ENCODE results near the gene ASB1. TPM values are rescaled to one million over a fixed set of nuclear protein-coding genes. Genes with fewer than 3 reads are reported as not detected.

ASB1 gene
- total RNA-seq, 1 donor from 2014 or later: 8.5 TPM

- no peaks in the 10 kb centered on the region for H3K36me3 Mint-ChIP-seq (ENCODE audit: low read depth, unreplicated experiment)
- no peak overlapping the region for H3K27ac Mint-ChIP-seq (ENCODE audit: unreplicated experiment)
- H3K9me3 Mint-ChIP-seq (ENCODE audit: unreplicated experiment): peaks cover 4% of the 10 kb centered on the region
- H3K27me3 Mint-ChIP-seq (ENCODE audit: unreplicated experiment): peaks cover 2% of the 10 kb centered on the region
- H3K4me3 Mint-ChIP-seq (ENCODE audit: unreplicated experiment): no peak overlapping the region
- TF ChIP-seq, protein P1, sequence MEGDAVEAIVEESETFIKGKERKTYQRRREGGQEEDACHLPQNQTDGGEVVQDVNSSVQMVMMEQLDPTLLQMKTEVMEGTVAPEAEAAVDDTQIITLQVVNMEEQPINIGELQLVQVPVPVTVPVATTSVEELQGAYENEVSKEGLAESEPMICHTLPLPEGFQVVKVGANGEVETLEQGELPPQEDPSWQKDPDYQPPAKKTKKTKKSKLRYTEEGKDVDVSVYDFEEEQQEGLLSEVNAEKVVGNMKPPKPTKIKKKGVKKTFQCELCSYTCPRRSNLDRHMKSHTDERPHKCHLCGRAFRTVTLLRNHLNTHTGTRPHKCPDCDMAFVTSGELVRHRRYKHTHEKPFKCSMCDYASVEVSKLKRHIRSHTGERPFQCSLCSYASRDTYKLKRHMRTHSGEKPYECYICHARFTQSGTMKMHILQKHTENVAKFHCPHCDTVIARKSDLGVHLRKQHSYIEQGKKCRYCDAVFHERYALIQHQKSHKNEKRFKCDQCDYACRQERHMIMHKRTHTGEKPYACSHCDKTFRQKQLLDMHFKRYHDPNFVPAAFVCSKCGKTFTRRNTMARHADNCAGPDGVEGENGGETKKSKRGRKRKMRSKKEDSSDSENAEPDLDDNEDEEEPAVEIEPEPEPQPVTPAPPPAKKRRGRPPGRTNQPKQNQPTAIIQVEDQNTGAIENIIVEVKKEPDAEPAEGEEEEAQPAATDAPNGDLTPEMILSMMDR (IDR thresholded peaks at IDR 0.05; ENCODE audit: unreplicated experiment): no peak
- no peaks in the 10 kb centered on the region for H3K4me1 Mint-ChIP-seq (ENCODE audit: unreplicated experiment)
- no peak for DNase-seq (ENCODE audit: low spot score)
Measured at GRCh38 chr2:238469155-238469554, 42.4 kb downstream of the ASB1 start.

DNA sequence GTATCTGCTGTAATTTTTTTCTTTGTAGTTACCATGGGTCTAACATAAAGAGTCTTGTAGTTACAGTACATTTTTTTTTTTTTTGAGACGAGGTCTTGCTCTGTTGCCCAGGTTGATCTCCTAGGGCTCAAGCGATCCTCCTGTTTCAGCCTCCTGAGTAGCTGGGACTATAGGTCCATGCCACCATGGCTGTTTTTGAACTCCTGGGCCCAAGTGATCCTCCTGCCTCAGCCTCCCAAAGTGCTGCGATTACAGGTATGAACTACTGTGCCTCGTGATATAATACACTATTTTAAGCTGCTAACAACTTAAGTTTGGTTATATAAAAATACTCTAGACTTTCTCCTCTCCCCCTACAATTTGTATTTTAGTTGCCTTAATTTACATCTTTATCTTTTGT lies 46.3 kb downstream of the ASB1 start:
- TF ChIP-seq, protein P1 (IDR thresholded peaks at IDR 0.05; ENCODE audit: unreplicated experiment): no peak
- Mint-ChIP-seq H3K27ac (ENCODE audit: unreplicated experiment) (no peak overlapping the region), H3K4me1 (ENCODE audit: unreplicated experiment) (no peaks in the 10 kb centered on the region), H3K9me3 (ENCODE audit: unreplicated experiment) (peaks cover 4% of the 10 kb centered on the region), H3K27me3 (ENCODE audit: unreplicated experiment) (no peaks in the 10 kb centered on the region), H3K4me3 (ENCODE audit: unreplicated experiment) (no peak overlapping the region), H3K36me3 (ENCODE audit: low read depth, unreplicated experiment) (no peaks in the 10 kb centered on the region)
- no peak for DNase-seq (ENCODE audit: low spot score)

DNA sequence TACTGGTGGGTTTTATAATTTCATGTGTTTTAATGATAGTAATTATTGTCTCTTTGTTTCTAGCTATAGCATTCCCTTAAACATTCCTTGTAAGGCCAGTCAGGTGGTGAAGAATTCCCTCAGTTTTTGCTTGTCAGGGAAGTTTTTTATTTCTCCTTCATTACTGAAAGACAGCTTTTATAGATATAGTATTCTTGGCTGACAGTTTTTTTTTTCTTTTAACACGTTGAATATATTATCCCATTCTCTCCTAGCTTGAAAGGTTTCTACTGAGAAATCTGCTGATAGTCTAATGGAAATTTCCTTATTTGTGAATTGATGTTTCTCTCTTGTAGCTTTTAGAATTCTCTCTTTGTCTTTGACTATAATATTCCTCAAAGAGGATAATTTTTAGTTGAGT lies 46.8 kb downstream of the ASB1 start:
- Mint-ChIP-seq H3K27me3 (ENCODE audit: unreplicated experiment) (no peaks in the 10 kb centered on the region), H3K27ac (ENCODE audit: unreplicated experiment) (no peak overlapping the region), H3K4me3 (ENCODE audit: unreplicated experiment) (no peak overlapping the region), H3K4me1 (ENCODE audit: unreplicated experiment) (no peaks in the 10 kb centered on the region), H3K9me3 (ENCODE audit: unreplicated experiment) (peaks cover 4% of the 10 kb centered on the region), H3K36me3 (ENCODE audit: low read depth, unreplicated experiment) (no peaks in the 10 kb centered on the region)
- TF ChIP-seq, protein P1 (IDR thresholded peaks at IDR 0.05; ENCODE audit: unreplicated experiment): no peak
- no peak for DNase-seq (ENCODE audit: low spot score)

GRCh38 chr2:238475034-238475433 lies 48.3 kb downstream of the ASB1 start:
- peaks cover 4% of the 10 kb centered on the region for H3K9me3 Mint-ChIP-seq (ENCODE audit: unreplicated experiment)
- H3K27ac Mint-ChIP-seq (ENCODE audit: unreplicated experiment): no peak overlapping the region
- no peaks in the 10 kb centered on the region for H3K36me3 Mint-ChIP-seq (ENCODE audit: low read depth, unreplicated experiment)
- no peak overlapping the region for H3K4me3 Mint-ChIP-seq (ENCODE audit: unreplicated experiment)
- no peaks in the 10 kb centered on the region for H3K27me3 Mint-ChIP-seq (ENCODE audit: unreplicated experiment)
- no peaks in the 10 kb centered on the region for H3K4me1 Mint-ChIP-seq (ENCODE audit: unreplicated experiment)
- no peak for DNase-seq (ENCODE audit: low spot score)
- TF ChIP-seq, protein P1 (IDR thresholded peaks at IDR 0.05; ENCODE audit: unreplicated experiment): no peak

DNA sequence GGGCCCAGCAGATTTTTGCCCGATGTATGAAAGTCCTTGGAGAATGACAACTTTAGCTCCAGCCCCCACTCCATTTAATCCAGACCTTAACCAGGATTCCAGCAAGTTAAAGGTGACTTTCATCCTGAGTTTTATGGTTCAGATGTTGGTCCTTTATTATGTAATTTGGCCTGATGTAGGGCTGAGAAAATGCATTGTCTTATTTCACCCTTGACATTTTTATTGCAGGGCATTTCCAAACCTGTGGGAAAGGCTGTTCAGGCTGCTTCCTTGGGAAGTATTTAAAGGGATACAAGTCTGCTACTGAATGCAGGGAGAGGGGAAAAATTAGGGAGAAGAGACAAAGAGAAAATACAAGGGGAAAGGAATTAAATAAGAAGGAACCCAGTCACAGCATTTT lies 48.8 kb downstream of the ASB1 start:
- TF ChIP-seq, protein P1 (IDR thresholded peaks at IDR 0.05; ENCODE audit: unreplicated experiment): no peak
- Mint-ChIP-seq H3K4me3 (ENCODE audit: unreplicated experiment) (no peak overlapping the region), H3K4me1 (ENCODE audit: unreplicated experiment) (no peaks in the 10 kb centered on the region), H3K27ac (ENCODE audit: unreplicated experiment) (no peak overlapping the region), H3K9me3 (ENCODE audit: unreplicated experiment) (peaks cover 4% of the 10 kb centered on the region), H3K36me3 (ENCODE audit: low read depth, unreplicated experiment) (no peaks in the 10 kb centered on the region), H3K27me3 (ENCODE audit: unreplicated experiment) (no peaks in the 10 kb centered on the region)
- no peak for DNase-seq (ENCODE audit: low spot score)
